Left lobe of liver (tissue), 2 donors: ENCODE data around the gene MSH5. TPM values are rescaled to one million over a fixed set of nuclear protein-coding genes. Genes with fewer than 3 reads are reported as not detected.

ENCODE experiments used
- ATAC-seq: fragments of 200-7000 bp; cut with Tn5 transposase; one replicate; pipeline ENCODE4 v1.9.1; 2020; ENCODE audit warnings: mild to moderate bottlenecking, moderate library complexity
- DNase-seq: peaks from one replicate; pipeline ENCODE4 v3.0.0-alpha.2; 2020; ENCODE audit warnings: low spot score
- total RNA-seq: library from RNA; stranded (reverse); gene quantifications from one replicate; pipeline ENCODE4 v1.2.1, GENCODE V29; 2021
- donor health status: DM: no; HTN: no; CAD: no; lungs with moderate emphysema.
- donor health status: DM: no; HTN: yes; CAD: no.

The MSH5 gene
- total RNA-seq, 1 donor from 2014 or later, result 5.2 TPM

DNA sequence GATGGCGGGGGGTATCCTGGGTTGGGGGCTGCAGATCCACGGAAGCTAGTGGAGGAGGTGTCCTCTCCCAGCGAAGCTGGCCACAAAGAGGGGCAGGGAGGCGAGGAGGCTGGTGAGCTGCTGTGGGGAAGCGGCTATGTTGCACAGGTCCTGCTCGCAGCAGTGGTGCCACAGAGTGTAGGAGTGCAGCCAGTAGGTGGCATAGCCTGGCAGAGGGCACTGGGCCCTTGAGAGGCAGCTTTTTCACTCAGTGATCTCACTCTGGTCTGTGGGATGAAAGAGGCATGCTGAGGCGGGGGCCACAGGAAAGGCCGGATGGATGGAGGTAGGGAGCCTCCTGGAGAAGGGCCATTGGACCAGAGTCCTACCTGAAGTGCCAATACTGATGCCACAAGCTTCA lies 27.5 kb upstream of the MSH5 start:
- DNase-seq (no peak), ATAC-seq (peak; percentile 80)

DNA sequence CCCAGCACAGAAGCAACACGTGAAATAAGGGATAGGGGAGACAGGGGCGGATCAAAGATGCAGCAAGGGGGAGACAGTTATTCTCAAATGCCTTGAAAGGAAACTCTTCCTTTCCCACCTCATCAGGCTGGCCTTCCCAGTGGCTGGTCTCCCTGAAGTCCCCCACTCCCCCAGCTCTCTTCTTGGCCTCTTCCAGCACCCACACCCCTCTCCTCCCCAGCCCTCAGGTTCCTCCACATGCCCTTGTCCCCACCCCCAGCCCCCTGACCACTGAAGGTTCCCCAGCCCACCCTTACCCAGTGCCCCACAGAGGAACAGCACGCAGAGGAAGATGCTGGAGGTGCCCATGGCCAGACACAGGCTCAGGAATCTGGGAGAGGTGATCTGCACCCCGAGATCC lies 26.3 kb upstream of the MSH5 start:
- DNase-seq, result no peak

DNA sequence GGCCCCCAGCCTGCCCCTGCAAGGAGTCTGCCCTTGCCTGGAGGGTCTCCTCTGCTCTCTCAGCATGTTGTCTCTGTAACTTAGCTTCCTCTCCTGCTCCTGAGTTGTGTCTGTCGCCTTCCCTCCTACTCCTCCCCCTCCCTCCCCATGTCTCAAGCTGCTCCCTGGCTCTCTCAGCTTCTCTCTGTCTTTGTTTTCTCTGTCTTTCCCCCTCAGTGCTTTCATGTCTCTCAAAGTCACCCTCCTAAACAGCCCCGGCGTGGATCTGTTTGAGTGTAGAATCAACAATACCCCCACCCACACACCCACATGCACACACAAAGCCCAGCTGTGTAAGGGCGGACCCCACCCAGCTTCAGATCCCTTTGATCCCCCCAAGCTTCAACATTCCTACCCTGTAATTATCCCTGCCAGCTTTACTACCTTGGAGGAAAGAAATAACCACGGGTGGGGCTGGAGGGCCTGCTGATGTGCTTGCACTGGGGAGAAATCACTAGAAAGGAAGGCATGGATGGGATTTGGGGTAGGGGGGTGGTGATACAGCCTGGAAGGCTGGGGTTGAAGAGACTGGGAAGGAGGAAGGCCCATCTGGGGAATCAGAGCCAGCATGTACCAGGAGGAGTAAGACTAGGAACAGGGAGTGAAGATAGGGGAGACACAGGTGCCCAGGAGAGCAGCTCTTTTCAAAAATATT lies 25.7 kb upstream of the MSH5 start:
- no peak for DNase-seq
- no peak for ATAC-seq

More for the DNA sequence above, 26.3 kb upstream of the MSH5 start:
- ATAC-seq, result no peak

DNA sequence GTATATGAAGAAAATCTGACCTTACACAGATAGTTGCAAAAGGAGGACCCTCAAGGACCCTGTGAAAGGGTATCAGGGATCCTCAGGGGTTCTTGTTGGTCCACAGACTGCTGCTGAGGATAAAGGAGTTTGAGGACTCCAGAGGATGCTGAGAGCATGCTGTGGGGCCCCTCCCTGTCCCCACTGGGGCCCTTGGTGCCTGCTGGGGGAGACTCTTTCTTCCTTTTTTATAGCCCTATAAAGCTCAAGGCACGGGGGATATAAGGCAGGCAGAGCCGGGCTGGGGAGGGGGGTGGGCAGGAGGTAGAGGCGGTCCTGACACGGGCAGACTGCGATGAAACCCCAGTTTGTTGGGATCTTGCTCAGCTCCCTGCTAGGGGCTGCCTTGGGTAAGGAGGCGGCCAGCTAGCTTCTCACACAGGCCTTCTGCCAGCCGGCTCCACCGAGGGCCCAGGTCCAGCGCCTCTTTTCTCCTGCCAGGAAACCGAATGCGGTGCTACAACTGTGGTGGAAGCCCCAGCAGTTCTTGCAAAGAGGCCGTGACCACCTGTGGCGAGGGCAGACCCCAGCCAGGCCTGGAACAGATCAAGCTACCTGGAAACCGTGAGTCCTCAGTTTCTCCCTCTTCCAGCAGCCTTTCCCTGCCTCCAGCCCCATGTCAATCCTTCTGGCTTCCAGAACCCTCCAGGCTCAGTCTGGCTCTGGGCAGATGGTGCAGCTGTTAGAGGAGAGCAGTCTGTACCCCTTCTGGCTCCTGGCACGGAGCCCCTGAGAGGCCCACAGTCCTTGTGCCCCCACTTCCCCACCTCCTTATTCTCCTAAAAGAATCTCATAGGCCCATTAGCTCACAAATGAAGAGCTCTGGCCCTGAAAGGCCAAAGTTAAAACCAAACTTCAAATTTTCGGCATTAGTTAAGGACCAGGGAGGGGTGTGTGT lies 24.5 kb upstream of the MSH5 start, which contains the start of gene LY6G6D:
TSS of gene LY6G6D (plus strand) at position 327 of the 937 bp plus-strand sequence. CDS start at position 335, 8 bp downstream.
- DNase-seq (no peak), ATAC-seq (no peak)

DNA sequence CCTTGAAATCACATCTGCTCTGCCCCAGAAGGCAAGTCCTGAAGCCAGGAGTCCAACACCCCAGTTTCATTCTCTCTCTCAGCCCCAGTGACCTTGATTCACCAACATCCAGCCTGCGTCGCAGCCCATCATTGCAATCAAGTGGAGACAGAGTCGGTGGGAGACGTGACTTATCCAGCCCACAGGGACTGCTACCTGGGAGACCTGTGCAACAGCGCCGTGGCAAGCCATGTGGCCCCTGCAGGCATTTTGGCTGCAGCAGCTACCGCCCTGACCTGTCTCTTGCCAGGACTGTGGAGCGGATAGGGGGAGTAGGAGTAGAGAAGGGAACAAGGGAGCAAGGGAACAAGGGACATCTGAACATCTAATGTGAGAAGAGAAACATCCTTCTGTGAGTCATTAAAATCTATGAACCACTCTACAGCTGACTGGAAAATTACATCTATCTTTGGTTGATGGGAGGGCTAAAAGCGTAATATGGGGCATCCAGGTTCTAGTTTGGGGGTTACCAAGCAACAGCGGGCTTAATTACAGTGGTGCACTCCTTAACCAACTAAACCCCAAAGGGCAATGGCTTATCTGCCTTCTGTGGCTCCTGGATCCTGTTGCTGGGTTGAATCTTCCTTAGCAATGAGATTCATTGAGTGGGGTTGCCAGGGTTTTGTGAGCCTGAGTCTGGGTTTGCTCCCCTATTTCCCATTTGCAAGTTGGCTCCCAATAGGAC lies 22.1 kb upstream of the MSH5 start:
- ATAC-seq, result peak; percentile 67
- DNase-seq, result no peak

DNA sequence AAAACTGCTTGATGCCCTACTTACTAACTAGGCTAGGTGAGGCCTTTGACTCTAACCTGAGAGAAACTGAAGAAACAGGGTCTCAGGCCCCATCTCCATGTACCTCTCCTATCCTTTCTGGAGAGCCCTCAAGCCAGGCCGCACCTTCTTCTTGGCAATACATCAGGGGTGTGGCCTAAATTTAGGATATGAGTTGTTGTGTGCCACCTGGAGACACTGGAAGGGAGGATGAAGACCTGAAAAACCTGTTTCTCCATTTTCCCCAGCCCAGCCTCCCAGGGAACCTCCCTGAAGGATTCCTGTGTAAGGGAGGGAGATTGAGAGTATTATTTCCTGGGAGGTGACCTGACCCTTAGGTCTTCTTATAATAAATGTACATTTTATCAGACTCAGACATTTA lies 21.5 kb upstream of the MSH5 start:
- DNase-seq (no peak), ATAC-seq (no peak)

DNA sequence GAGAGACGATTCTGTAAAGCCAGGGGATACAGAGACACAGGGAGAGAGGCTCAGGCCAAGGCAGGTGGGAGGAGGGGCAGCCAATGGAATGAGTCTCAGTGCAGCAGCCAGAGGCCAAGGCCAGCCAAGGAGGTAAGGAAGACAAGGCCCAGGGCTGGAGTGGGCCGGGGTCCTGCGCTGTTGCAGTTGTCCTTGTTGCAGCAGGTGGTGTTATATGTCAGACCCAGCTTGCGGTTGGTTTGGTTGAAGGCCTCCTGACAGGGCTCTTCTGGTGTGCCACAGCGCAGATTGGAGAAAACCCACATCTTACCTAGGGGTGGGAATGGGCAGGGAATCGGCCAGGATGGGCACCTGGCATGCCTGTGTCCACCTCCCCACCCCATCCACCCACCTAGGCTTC lies 20.8 kb upstream of the MSH5 start:
- ATAC-seq (no peak), DNase-seq (no peak)

DNA sequence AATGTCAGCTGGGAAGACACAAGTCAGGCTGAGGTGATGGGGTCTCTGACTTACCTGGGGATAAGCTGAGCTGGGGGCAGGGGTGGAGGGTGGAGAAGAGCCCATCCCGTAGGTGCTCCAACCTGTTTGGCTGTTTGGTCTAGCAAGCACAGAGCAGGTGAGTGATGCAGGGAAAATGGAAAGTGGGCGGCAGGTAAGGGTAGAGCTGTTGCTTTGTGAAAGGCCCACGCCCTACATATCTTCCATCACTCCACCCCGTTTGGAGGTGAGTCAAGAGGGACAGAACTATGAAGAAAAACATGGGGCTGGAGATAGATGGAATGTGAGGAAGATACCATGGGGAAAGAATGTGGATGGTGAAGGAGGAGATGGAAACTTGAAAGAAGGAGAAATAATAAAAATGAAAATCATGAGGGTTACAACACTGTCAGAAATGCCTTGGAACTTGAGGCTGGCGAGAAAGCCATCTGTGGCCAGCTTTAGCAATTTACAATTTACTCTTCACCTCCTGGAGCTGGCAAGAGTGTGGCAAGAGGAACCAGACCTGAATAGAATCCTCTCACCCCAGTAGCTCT lies 19.5 kb upstream of the MSH5 start:
- no peak for ATAC-seq
- DNase-seq, result no peak

DNA sequence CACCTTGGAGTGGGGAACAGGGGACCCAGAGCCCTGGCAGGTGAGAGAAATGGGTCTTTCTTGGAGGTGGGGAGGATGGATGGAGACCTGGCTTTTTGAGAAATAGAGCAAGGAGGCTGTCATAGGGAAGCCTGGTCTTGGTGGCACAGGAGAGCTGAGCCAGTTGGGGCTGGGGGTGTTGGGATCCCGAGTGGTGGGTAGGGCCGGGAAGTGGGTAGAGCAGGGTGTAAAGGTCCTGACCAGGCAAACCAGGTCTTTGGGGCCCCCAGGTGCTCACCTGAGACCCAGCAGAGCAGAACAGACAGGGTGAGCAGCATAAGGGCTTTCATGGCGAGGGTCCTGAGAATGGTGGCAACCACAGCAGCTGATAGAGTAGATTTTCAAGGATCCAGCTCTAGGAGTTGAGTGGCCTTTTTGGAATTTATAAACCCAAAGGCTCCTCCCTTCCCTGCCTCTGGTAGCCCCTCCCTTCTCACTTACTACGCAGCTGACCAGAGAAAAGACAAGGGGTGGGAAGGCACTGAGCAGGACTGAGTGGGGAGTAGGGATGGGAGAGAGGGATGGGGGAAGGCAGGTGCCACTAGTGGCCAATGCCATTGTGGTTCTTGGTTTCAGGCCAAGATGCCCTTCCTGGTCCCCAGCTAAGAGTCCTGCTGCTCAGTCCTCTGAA lies 18.3 kb upstream of the MSH5 start, which contains the start of gene LY6G6C:
TSS of gene LY6G6C (minus strand) at position 396 of the 670 bp plus-strand sequence. CDS start at position 329, 67 bp downstream.
- ATAC-seq (no peak), DNase-seq (no peak)

DNA sequence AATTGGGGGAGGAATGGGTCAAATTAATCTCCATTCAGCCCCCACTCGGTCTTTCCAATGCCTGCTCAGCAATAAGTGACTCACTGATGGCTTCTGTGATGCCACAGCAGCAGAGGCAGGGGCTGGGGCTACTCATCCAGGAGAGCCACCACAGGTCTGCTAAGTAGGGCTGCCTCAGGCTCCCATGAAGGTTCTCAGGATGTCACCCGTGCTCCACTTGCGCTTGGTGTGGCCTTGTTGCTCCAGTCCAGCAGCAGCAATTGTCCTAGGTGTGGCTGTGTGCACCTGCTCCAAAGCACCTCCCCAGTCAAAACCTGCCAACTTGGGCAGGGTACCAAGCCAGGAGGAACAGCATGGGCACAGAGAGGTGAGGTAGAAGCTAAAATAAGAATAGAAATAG lies 17.6 kb upstream of the MSH5 start:
- no peak for DNase-seq
- ATAC-seq, result no peak

DNA sequence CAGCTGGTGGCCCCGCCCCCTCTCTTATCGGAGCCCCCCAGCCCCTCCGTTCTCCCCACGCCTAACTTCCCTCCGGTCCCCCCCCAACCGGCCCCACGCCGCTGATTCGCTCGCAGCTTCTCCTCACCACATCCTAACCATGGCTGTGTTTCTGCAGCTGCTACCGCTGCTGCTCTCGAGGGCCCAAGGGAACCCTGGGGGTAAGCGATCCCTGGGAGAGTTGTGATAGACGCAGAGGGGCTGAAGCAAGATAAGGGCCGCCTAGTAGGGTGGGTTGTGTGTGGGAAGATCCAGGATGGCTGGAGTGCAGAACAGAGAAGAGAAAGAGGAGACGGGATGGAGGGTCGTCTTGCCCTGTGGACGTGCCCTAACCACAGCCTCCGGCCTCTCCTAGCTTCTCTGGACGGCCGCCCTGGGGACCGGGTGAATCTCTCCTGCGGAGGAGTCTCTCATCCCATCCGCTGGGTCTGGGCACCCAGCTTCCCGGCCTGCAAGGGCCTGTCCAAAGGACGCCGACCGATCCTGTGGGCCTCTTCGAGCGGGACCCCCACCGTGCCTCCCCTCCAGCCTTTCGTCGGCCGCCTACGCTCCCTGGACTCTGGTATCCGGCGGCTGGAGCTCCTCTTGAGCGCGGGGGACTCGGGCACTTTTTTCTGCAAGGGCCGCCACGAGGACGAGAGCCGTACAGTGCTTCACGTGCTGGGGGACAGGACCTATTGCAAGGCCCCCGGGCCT lies 16.4 kb upstream of the MSH5 start, which contains the start of gene MPIG6B:
TSS of gene MPIG6B (plus strand) at position 129 of the 735 bp plus-strand sequence. CDS start at position 140, 11 bp downstream.
- ATAC-seq, result no peak
- no peak for DNase-seq

DNA sequence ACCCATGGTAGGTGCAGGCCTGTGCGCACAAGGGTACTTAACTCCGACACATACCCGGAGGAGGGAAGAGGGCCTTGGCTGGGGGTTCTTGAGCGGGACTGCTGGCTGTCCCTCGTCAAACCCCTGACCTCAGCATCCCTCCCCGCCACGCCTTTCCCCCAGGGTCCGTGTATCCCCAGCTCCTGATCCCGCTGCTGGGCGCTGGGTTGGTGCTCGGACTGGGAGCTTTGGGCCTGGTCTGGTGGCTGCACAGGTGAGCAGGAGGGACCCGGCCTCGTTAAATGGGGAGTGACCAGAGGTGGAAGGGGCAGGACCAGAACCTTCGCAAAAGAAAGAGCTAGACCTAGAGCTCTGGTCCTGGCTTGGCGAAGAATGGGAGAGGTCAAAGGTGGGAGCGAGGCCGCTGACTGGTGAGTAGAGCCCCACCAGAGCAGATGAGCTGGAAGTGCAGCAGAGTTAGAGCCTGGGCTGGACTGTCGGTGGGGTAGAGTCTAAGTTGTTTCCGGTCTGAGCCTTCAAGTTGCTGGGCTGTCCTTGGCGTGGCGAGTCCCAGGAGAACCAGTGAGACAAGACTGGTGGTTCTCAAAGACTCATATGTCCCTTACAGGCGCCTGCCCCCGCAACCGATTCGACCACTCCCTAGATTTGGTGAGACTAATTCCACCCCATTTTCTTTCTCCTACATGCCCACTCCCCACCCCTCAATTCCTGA lies 15.7 kb upstream of the MSH5 start:
- ATAC-seq (no peak), DNase-seq (no peak)

DNA sequence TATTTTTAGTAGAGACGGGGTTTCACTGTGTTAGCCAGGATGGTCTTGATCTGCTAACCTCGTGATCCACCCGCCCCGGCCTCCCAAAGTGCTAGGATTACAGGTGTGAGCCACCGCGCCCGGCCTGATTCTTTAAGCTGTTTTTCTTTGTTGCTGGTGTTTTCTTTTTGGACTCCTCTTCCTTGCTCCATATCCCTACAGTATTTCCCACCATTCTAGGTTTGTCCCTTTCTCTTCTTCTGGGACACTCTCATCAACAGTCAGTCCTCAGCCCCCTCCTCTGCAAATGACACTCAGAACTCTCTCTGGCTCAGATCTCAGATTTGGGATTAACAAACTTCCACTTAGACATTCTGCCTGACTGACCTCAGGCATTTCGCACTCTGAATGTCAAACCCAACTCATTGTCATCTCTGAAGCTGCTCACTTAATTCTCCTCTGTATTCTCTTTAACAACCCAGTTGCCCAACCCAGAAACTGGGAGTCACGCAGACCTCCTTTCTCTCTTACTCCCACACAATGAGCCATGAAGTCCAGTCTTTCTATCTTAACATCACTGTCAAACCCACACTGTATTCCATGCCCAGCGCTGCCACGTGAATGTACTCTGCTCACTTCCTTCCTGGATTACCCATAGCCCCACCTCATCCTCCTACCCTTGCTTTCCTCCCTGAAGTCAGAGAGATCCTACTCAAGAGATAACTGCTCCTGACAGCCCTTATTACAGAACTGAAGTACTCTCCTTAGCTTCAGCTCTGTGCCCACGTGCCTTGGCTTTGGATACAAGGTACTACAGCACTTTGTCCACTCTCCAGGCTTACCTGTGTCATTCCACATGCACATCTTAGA lies 14.1 kb upstream of the MSH5 start:
- ATAC-seq (no peak), DNase-seq (no peak)

DNA sequence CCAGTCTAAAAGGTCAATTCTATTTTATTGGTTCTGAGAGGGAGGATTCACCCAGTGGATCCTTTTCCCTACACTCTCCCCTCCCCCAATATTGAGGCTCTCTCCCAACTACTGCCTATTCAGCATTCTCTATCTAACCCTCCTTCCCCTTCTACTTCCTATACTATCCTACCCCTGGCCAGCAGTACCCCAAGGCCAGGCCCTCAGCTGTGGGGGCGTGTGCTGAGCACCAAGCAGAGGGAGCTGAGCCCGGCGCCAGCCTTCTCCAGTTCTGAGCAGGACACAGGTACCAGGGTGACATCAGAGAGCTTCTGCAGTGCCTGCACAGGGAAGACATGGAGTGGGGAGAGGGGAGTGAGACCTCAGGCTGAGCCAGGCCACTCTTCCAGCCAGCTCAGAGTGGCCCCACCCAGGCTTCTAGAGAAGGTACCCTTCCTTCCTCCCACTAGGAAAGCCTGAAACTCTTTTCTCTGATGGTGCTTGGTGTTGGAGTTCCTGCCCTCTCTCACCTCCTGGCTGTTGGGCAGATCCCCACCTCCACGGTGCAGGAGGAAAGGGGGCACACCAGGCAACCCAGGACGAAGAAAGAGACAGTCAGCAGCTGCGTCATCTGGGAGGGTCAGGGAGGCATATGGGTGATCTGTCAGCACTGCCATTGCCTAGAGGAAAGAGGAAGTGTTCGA lies 12.6 kb upstream of the MSH5 start:
- DNase-seq (no peak), ATAC-seq (no peak)

DNA sequence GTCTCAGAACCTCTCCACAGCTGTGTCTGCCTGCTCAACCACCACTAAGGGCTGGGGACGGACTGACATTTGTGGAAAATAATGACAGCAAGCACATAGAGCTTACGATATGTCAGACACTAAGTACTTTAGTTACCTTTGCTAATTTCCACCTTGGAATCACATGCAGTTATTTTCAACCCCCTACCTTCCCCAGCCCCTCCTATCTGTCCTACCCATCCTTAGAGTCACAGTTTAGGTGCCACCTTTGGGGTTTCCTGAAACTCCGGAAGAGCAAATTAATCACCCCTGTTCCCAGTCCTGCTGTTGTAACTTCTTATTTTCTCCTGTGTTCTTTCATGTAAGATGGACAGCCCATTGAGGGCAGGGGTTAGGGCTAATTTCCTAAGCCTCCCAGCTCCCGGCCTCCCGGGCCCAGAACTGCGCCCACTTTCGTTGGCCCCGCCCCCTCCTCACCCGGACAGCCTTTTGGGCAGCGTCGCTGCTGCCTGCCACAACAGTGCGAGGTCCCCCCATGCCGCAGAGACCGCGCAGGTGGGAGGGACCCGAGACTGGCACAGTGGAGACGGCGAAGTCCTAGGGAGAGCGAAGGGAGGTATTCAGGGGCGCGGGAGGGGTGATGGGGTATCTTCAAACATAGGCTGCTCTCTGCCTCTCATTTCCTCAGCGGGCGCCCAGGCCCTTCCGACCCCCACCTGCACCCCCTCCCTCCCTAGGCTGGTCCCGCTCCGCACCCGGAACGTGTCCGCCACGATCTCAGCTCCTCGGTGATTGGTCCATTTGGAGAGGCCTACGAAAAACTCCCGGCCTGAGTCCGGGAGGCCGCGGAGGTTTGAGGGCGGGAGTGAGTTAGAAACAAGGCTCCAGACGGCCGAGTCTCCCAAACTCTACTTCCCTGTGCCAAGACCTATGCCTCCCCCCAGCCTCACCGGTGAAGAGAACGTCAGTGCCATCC lies 11.8 kb upstream of the MSH5 start:
- DNase-seq (no peak), ATAC-seq (no peak)
